GM12892 (cell line): ENCODE results near the gene MED9.

Source experiments
- POLR2A ChIP-seq: IDR thresholded peaks from 2 replicates; pipeline ENCODE4 v1.6.1; 2011; ENCODE audit warnings: low read depth, low read length, control low read depth
- POLR2AphosphoS5 ChIP-seq: IDR thresholded peaks from 2 replicates; pipeline ENCODE4 v1.6.1; 2011; ENCODE audit warnings: low read depth, low read length, control low read depth
- TAF1 ChIP-seq: IDR thresholded peaks from 2 replicates; pipeline ENCODE4 v1.6.1; 2011; ENCODE audit warnings: low read depth, mild to moderate bottlenecking, control low read depth, low read length, borderline replicate concordance

- no peak for TF ChIP-seq POLR2A
- TF ChIP-seq POLR2AphosphoS5, result no peak
- TF ChIP-seq TAF1, result no peak
Observed at GRCh38 chr17:17494499-17494869, 17.7 kb downstream of the MED9 start.
